NB4 (cell line): ENCODE data around the gene SMIM11.
"Not testable (repeated sequence)": the region's sequence is repeated elsewhere in the genome, so short reads cannot be mapped to it uniquely, and the experiment has no call there.

Experiments used
- CTCF ChIP-seq: IDR thresholded peaks from one replicate; pipeline ENCODE4 v1.5.1; 2012; ENCODE audit warnings: low read depth, low read length
- MYC ChIP-seq: IDR thresholded peaks from 2 replicates; pipeline ENCODE4 v1.6.1; 2011; ENCODE audit warnings: low read depth, low read length
- POLR2A ChIP-seq: IDR thresholded peaks from 2 replicates; pipeline ENCODE4 v1.6.1; 2011; ENCODE audit warnings: mild to moderate bottlenecking; ENCODE audit not compliant: insufficient read length; ENCODE audit errors: extremely low read depth
- TF ChIP-seq, protein P1 (sequence below): IDR thresholded peaks from 2 replicates; pipeline ENCODE4 v1.6.1; 2011; ENCODE audit warnings: low read depth, low read length

GRCh38 chr21:34400522-34400921, 25.2 kb downstream of the SMIM11 start:
- TF ChIP-seq CTCF, POLR2A, MYC: not testable (repeated sequence)
- TF ChIP-seq, protein P1, sequence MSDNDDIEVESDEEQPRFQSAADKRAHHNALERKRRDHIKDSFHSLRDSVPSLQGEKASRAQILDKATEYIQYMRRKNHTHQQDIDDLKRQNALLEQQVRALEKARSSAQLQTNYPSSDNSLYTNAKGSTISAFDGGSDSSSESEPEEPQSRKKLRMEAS = not testable (repeated sequence)
